GM06990 (cell line): ENCODE measurements around the gene CBLC.

Experiments used
- DNase-seq: peaks from one replicate; pipeline ENCODE4 v3.0.0-alpha.2; 2011; ENCODE audit not compliant: insufficient read length; ENCODE audit errors: extremely low read depth
- H3K27me3 ChIP-seq: replicated peaks from 2 replicates; pipeline ENCODE4 v1.6.0; 2011; ENCODE audit warnings: low read length; ENCODE audit not compliant: control insufficient read depth, insufficient read depth
- H3K36me3 ChIP-seq: 2 replicates; pipeline ENCODE4 v1.5.1; 2011; ENCODE audit warnings: low read length; ENCODE audit not compliant: control insufficient read depth, insufficient read depth
- H3K4me3 ChIP-seq: replicated peaks from 2 replicates; pipeline ENCODE4 v1.5.1; 2011; ENCODE audit warnings: low read depth, mild to moderate bottlenecking, control low read depth, low read length
- CTCF ChIP-seq: IDR thresholded peaks from 2 replicates; pipeline ENCODE4 v1.5.1; 2011; ENCODE audit warnings: low read length, control low read depth, mild to moderate bottlenecking, inconsistent platforms; ENCODE audit not compliant: insufficient read depth, poor library complexity, severe bottlenecking

Gene CBLC

GRCh38 chr19:44800461-44800860 is 22.8 kb downstream of the CBLC start:
- H3K27me3 ChIP-seq = no peaks in the 10 kb centered on the region
- H3K36me3 ChIP-seq = no peaks in the 10 kb centered on the region
- peak; percentile 98 for TF ChIP-seq CTCF
- peak; percentile 77 for DNase-seq
- no peak overlapping the region for H3K4me3 ChIP-seq

- H3K4me3 ChIP-seq = no peak overlapping the region
- TF ChIP-seq CTCF = no peak
- DNase-seq = no peak
- no peaks in the 10 kb centered on the region for H3K36me3 ChIP-seq
- no peaks in the 10 kb centered on the region; the same call in 1 of the 2 replicates for H3K27me3 ChIP-seq
Measured at GRCh38 chr19:44803442-44804428, 26.0 kb downstream of the CBLC start.

DNA sequence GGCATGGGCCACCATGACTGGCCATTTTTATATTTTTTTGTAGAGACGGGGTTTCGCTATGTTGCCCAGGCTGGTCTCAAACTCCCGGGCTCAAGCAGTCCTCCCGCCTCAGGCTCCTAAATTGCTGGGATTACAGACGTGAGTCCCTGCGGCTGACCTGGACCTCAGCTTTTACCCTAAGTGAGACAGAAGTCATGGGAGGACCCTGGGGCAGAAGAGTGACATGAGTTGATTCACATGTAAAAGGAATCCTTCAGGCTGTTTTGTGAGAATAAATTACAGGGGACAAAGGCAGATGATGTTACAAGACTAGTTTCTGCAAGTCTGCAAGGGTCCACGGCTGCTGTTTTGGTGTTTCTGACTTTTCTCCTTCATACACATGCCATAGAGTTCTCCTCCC is 28.6 kb downstream of the CBLC start:
- no peak for TF ChIP-seq CTCF
- H3K27me3 ChIP-seq = no peaks in the 10 kb centered on the region; the same call in 1 of the 2 replicates
- H3K36me3 ChIP-seq = no peaks in the 10 kb centered on the region
- no peak for DNase-seq
- no peak overlapping the region for H3K4me3 ChIP-seq

- no peak for TF ChIP-seq CTCF
- Histone ChIP-seq H3K4me3 (no peak overlapping the region), H3K27me3 (no peaks in the 10 kb centered on the region; the same call in 1 of the 2 replicates), H3K36me3 (no peaks in the 10 kb centered on the region)
- no peak for DNase-seq
Measured at GRCh38 chr19:44807162-44807561, 29.5 kb downstream of the CBLC start.

DNA sequence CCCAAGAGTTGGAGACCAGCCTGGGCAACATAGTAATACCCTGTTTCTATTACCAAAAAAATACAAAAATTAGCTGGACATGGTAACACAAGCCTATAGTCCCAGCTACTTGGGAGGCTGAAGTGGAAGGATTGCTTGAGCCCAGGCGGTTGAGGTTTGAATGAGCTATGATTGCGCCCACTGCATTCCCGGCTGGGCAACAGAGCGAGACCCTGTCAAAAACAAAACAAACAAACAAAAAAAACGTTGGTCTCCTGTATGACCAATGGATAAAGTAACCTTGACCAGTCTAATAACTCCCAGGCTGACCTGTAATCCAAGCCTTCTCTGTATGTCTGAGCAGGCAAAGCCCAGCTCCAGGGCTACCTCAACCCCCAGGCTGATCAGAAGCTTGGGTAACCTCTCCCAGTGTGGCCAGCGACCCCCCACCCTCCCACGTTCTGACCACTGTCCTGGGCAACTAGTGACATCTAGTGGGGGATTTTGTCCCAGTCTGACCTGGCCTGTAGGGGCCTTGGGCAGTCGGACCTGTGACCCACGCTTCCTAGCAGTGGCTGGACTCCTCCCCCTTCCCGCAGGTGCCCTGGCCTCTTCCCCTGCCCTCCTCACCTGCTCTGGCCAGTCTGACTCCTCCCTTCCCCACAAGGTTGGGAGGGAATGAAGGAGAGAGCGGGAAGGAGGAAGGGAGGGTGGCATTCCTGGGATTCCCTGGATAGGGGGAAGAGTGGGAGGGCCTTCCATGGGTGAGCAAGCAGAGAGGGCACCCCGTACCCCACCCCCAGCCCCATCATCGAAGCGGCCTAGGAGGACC is 30.2 kb downstream of the CBLC start:
- DNase-seq = no peak
- peak; percentile 47 for TF ChIP-seq CTCF
- no peaks in the 10 kb centered on the region for H3K36me3 ChIP-seq
- no peak overlapping the region for H3K4me3 ChIP-seq
- H3K27me3 ChIP-seq = no peaks in the 10 kb centered on the region; the same call in 1 of the 2 replicates
